GM23338 (cell line): ENCODE measurements around the gene FAU. TPM values are rescaled to one million over a fixed set of nuclear protein-coding genes. Genes with fewer than 3 reads are reported as not detected.
A peak's percentile ranks its signal among the peaks of the same experiment; 100 is the strongest.

Source experiments
- ATAC-seq: fragments of 200-7000 bp; cut with Tn5 transposase; 3 replicates; pipeline ENCODE4 v1.9.1; 2020
- DNase-seq: peaks from one replicate; pipeline ENCODE4 v3.0.0-alpha.2; 2015; ENCODE audit warnings: low spot score
- H2AFZ ChIP-seq: fragments of 200-600 bp; sonication (generic); 2 replicates; pipeline ENCODE4 v1.8.0; 2016; ENCODE audit warnings: antibody characterized with exemption, mild to moderate bottlenecking, moderate library complexity
- H3F3A ChIP-seq: fragments of 200-600 bp; sonication (generic); replicated peaks from 2 replicates; pipeline ENCODE4 v1.8.0; 2017; ENCODE audit warnings: antibody characterized with exemption, mixed run types, low read depth
- H3K27ac ChIP-seq: fragments of 200-600 bp; sonication (generic); 2 replicates; pipeline ENCODE4 v1.6.1; 2016; ENCODE audit warnings: low read depth
- H3K27me3 ChIP-seq: fragments of 200-600 bp; sonication (generic); 2 replicates; pipeline ENCODE4 v1.8.0; 2016; ENCODE audit warnings: mild to moderate bottlenecking, mixed run types, moderate library complexity; ENCODE audit not compliant: insufficient read depth
- H3K36me3 ChIP-seq: fragments of 200-600 bp; sonication (generic); 2 replicates; pipeline ENCODE4 v1.8.0; 2016; ENCODE audit warnings: mild to moderate bottlenecking; ENCODE audit not compliant: insufficient read depth
- H3K4me1 ChIP-seq: fragments of 200-600 bp; sonication (generic); 2 replicates; pipeline ENCODE4 v1.8.0; 2016; ENCODE audit warnings: mild to moderate bottlenecking, moderate library complexity; ENCODE audit not compliant: insufficient read depth
- H3K4me2 ChIP-seq: fragments of 200-600 bp; sonication (generic); 2 replicates; pipeline ENCODE4 v1.7.1; 2017; ENCODE audit warnings: mixed run types
- H3K4me3 ChIP-seq: fragments of 200-600 bp; sonication (generic); 2 replicates; pipeline ENCODE4 v1.6.1; 2016; ENCODE audit warnings: mixed run types
- H3K79me2 ChIP-seq: fragments of 200-600 bp; sonication (generic); replicated peaks from 2 replicates; pipeline ENCODE4 v1.8.0; 2017; ENCODE audit warnings: mild to moderate bottlenecking; ENCODE audit not compliant: insufficient read depth
- H3K9me2 ChIP-seq: fragments of 200-600 bp; sonication (generic); 2 replicates; pipeline ENCODE4 v1.8.0; 2017; ENCODE audit not compliant: insufficient read depth
- H4K20me1 ChIP-seq: fragments of 200-600 bp; sonication (generic); replicated peaks from 2 replicates; pipeline ENCODE4 v1.8.0; 2017; ENCODE audit warnings: mild to moderate bottlenecking; ENCODE audit not compliant: insufficient read depth
- H3K27ac Mint-ChIP-seq: 2 replicates; pipeline ENCODE4 v1.8.0; 2020; ENCODE audit warnings: inconsistent platforms, mild to moderate bottlenecking, moderate library complexity, mixed read lengths
- H3K27me3 Mint-ChIP-seq: 3 replicates; pipeline ENCODE4 v1.8.0; 2022; ENCODE audit warnings: low read depth, mild to moderate bottlenecking, moderate library complexity, mixed read lengths, inconsistent platforms; ENCODE audit not compliant: insufficient read depth, poor library complexity
- H3K36me3 Mint-ChIP-seq: 3 replicates; pipeline ENCODE4 v1.8.0; 2021; ENCODE audit warnings: low read depth, mild to moderate bottlenecking, inconsistent platforms, moderate library complexity, mixed read lengths
- H3K4me1 Mint-ChIP-seq: 3 replicates; pipeline ENCODE4 v1.8.0; 2020; ENCODE audit warnings: mild to moderate bottlenecking, inconsistent platforms, mixed read lengths
- H3K4me3 Mint-ChIP-seq: 3 replicates; pipeline ENCODE4 v1.8.0; 2021; ENCODE audit warnings: moderate library complexity, mild to moderate bottlenecking, inconsistent platforms, mixed read lengths
- H3K9me3 Mint-ChIP-seq: 3 replicates; pipeline ENCODE4 v1.8.0; 2020; ENCODE audit warnings: moderate library complexity, mild to moderate bottlenecking, inconsistent platforms, mixed read lengths
- CREB1 ChIP-seq: fragments of 250-450 bp; sonication (Bioruptor Pico); IDR thresholded peaks from 2 replicates; pipeline ENCODE4 v1.5.0; 2020; ENCODE audit warnings: low read depth, mild to moderate bottlenecking, moderate library complexity
- EZH2 ChIP-seq: fragments of 200-600 bp; sonication (generic); IDR thresholded peaks from one replicate; pipeline ENCODE4 v1.8.0; 2017; ENCODE audit warnings: antibody characterized with exemption, mild to moderate bottlenecking, low read depth; ENCODE audit not compliant: unreplicated experiment
- JUNB ChIP-seq: IDR thresholded peaks from one replicate; pipeline ENCODE4 v1.6.1; 2016; ENCODE audit warnings: antibody characterized with exemption; ENCODE audit not compliant: unreplicated experiment
- NANOG ChIP-seq: IDR thresholded peaks from 2 replicates; pipeline ENCODE4 v1.6.1; 2016; ENCODE audit warnings: antibody characterized with exemption, borderline replicate concordance
- POLR2AphosphoS5 ChIP-seq: IDR thresholded peaks from 2 replicates; pipeline ENCODE4 v1.6.1; 2016; ENCODE audit warnings: antibody characterized with exemption, low read depth
- REST ChIP-seq: IDR thresholded peaks from one replicate; pipeline ENCODE4 v1.6.1; 2018; ENCODE audit warnings: antibody characterized with exemption; ENCODE audit not compliant: unreplicated experiment
- STAT1 ChIP-seq: IDR thresholded peaks from one replicate; pipeline ENCODE4 v1.6.1; 2016; ENCODE audit warnings: antibody characterized with exemption; ENCODE audit not compliant: unreplicated experiment
- ZNF114 ChIP-seq: fragments of 250-450 bp; sonication (Bioruptor Pico); IDR thresholded peaks from 2 replicates; pipeline ENCODE4 v1.5.0; 2020; ENCODE audit warnings: mild to moderate bottlenecking, moderate library complexity
- polyA plus RNA-seq: library from polyadenylated mRNA; unstranded; fragments of >200 nt; fragmentation: Nextera tagmentation; extraction: Ambion mirVana; gene quantifications from 2 replicates; pipeline ENCODE4 v1.2.1, GENCODE V29; 2016
- total RNA-seq: library from RNA; depleted of rRNA; stranded (reverse); fragments of >200 nt; shearing (Covaris generic); gene quantifications from 2 replicates; pipeline ENCODE4 v1.2.3, GENCODE V29; 2014
- TF ChIP-seq, protein P1 (sequence below), 2 experiments: fragments of 200-600 bp in 1 of 2; sonication (generic) in 1 of 2; conservative IDR thresholded peaks; 2 replicates each; pipeline versions ENCODE4 v1.5.1 to v1.6.1; 2016 to 2017; ENCODE audit warnings: antibody characterized with exemption in 2 of 2, low read depth in 2 of 2, mild to moderate bottlenecking in 2 of 2, moderate library complexity in 1 of 2
- TF ChIP-seq, protein P2 (sequence below): IDR thresholded peaks from 2 replicates; pipeline ENCODE4 v1.6.1; 2016; ENCODE audit warnings: antibody characterized with exemption

The FAU gene
- total and polyA plus RNA-seq, 2 experiments from 2014 or later = 262 to 1,177 TPM

- TF ChIP-seq, protein P1, sequence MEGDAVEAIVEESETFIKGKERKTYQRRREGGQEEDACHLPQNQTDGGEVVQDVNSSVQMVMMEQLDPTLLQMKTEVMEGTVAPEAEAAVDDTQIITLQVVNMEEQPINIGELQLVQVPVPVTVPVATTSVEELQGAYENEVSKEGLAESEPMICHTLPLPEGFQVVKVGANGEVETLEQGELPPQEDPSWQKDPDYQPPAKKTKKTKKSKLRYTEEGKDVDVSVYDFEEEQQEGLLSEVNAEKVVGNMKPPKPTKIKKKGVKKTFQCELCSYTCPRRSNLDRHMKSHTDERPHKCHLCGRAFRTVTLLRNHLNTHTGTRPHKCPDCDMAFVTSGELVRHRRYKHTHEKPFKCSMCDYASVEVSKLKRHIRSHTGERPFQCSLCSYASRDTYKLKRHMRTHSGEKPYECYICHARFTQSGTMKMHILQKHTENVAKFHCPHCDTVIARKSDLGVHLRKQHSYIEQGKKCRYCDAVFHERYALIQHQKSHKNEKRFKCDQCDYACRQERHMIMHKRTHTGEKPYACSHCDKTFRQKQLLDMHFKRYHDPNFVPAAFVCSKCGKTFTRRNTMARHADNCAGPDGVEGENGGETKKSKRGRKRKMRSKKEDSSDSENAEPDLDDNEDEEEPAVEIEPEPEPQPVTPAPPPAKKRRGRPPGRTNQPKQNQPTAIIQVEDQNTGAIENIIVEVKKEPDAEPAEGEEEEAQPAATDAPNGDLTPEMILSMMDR (conservative IDR thresholded peaks at IDR 0.05; ENCODE audit: low read depth in 2 of 2) = no peak
- TF ChIP-seq POLR2AphosphoS5 (no peak), NANOG (no peak), ZNF114 (CRISPR knock-in tag) (no peak), REST (no peak), STAT1 (no peak), JUNB (no peak)
Observed at GRCh38 chr11:65121447-65121864, 478 bp downstream of the FAU start (continued).

GRCh38 chr11:65120831-65121230 is 1.1 kb downstream of the FAU start:
- Mint-ChIP-seq H3K4me1 (peaks cover 20% of the 10 kb centered on the region), H3K27ac (peak overlapping the region; percentile 99), H3K4me3 (peak overlapping the region; percentile 100), H3K27me3 (peaks cover 28% of the 10 kb centered on the region), H3K9me3 (no peaks in the 10 kb centered on the region), H3K36me3 (peaks cover 75% of the 10 kb centered on the region)
- ATAC-seq (no peak), DNase-seq (no peak)
- no peaks in the 10 kb centered on the region for H3K27me3 ChIP-seq
- H3K4me3 ChIP-seq = peak overlapping the region; percentile 94
- H3K79me2 ChIP-seq = peaks cover 50% of the 10 kb centered on the region
- peak overlapping the region; percentile 90 for H3K27ac ChIP-seq
- no peak overlapping the region for H2AFZ ChIP-seq
- no peaks in the 10 kb centered on the region for H3K9me2 ChIP-seq
- H3K36me3 ChIP-seq = peaks cover 18% of the 10 kb centered on the region
- H3F3A ChIP-seq = peaks cover 38% of the 10 kb centered on the region
- H3K4me2 ChIP-seq = peak overlapping the region; percentile 96
- peaks cover 11% of the 10 kb centered on the region for H3K4me1 ChIP-seq
- peaks cover 14% of the 10 kb centered on the region for H4K20me1 ChIP-seq
- TF ChIP-seq, protein P2, sequence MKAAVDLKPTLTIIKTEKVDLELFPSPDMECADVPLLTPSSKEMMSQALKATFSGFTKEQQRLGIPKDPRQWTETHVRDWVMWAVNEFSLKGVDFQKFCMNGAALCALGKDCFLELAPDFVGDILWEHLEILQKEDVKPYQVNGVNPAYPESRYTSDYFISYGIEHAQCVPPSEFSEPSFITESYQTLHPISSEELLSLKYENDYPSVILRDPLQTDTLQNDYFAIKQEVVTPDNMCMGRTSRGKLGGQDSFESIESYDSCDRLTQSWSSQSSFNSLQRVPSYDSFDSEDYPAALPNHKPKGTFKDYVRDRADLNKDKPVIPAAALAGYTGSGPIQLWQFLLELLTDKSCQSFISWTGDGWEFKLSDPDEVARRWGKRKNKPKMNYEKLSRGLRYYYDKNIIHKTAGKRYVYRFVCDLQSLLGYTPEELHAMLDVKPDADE = no peak
- TF ChIP-seq CREB1 (CRISPR knock-in tag) (no peak), POLR2AphosphoS5 (no peak), EZH2 (no peak), JUNB (no peak)
- TF ChIP-seq, protein P1 (conservative IDR thresholded peaks at IDR 0.05; ENCODE audit: low read depth in 2 of 2) = no peak
